HEK293 (cell line): ENCODE measurements around the gene AAK1.

Experiments used
- PRDM1 ChIP-seq: fragments of 450-650 bp; formaldehyde crosslinking; IDR thresholded peaks from 2 replicates; pipeline ENCODE4; 2016; ENCODE audit warnings: missing biosample characterization, missing genetic modification characterization
- ZBTB21 ChIP-seq: fragments of 450-650 bp; formaldehyde crosslinking; IDR thresholded peaks from 2 replicates; pipeline ENCODE4 v1.5.1; 2017; ENCODE audit warnings: missing biosample characterization, missing genetic modification characterization
- ZNF112 ChIP-seq: fragments of 450-650 bp; formaldehyde crosslinking; IDR thresholded peaks from 2 replicates; pipeline ENCODE4 v1.5.0; 2017; ENCODE audit warnings: missing biosample characterization, missing genetic modification characterization
- ZNF140 ChIP-seq: fragments of 450-650 bp; formaldehyde crosslinking; IDR thresholded peaks from 2 replicates; pipeline ENCODE4 v1.5.1; 2016; ENCODE audit warnings: missing biosample characterization, missing genetic modification characterization
- ZNF174 ChIP-seq: fragments of 450-650 bp; formaldehyde crosslinking; IDR thresholded peaks from 2 replicates; pipeline ENCODE4 v1.5.0; 2017; ENCODE audit warnings: missing biosample characterization, mild to moderate bottlenecking, missing genetic modification characterization
- ZNF639 ChIP-seq: fragments of 450-650 bp; formaldehyde crosslinking; IDR thresholded peaks from 2 replicates; pipeline ENCODE4 v1.5.1; 2016; ENCODE audit warnings: missing biosample characterization, missing genetic modification characterization
- TF ChIP-seq, protein P1 (sequence below): fragments of 450-650 bp; formaldehyde crosslinking; IDR thresholded peaks from 2 replicates; pipeline ENCODE4 v1.5.1; 2016; ENCODE audit warnings: missing biosample characterization, missing genetic modification characterization
- TF ChIP-seq, protein P2 (sequence below): fragments of 450-650 bp; formaldehyde crosslinking; IDR thresholded peaks from 2 replicates; pipeline ENCODE4 v1.5.1; 2016; ENCODE audit warnings: missing biosample characterization, missing genetic modification characterization, low read depth

GRCh38 chr2:69465513-69466456 is 177.8 kb downstream of the AAK1 start:
- TF ChIP-seq, protein P1, sequence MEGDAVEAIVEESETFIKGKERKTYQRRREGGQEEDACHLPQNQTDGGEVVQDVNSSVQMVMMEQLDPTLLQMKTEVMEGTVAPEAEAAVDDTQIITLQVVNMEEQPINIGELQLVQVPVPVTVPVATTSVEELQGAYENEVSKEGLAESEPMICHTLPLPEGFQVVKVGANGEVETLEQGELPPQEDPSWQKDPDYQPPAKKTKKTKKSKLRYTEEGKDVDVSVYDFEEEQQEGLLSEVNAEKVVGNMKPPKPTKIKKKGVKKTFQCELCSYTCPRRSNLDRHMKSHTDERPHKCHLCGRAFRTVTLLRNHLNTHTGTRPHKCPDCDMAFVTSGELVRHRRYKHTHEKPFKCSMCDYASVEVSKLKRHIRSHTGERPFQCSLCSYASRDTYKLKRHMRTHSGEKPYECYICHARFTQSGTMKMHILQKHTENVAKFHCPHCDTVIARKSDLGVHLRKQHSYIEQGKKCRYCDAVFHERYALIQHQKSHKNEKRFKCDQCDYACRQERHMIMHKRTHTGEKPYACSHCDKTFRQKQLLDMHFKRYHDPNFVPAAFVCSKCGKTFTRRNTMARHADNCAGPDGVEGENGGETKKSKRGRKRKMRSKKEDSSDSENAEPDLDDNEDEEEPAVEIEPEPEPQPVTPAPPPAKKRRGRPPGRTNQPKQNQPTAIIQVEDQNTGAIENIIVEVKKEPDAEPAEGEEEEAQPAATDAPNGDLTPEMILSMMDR (tag by site-specific recombination), result no peak
- TF ChIP-seq ZNF112 (tag by site-specific recombination) (no peak), ZBTB21 (tag by site-specific recombination) (no peak), ZNF639 (no peak), PRDM1 (tag by site-specific recombination) (no peak), ZNF140 (tag by site-specific recombination) (no peak), ZNF174 (tag by site-specific recombination) (no peak)
- TF ChIP-seq, protein P2, sequence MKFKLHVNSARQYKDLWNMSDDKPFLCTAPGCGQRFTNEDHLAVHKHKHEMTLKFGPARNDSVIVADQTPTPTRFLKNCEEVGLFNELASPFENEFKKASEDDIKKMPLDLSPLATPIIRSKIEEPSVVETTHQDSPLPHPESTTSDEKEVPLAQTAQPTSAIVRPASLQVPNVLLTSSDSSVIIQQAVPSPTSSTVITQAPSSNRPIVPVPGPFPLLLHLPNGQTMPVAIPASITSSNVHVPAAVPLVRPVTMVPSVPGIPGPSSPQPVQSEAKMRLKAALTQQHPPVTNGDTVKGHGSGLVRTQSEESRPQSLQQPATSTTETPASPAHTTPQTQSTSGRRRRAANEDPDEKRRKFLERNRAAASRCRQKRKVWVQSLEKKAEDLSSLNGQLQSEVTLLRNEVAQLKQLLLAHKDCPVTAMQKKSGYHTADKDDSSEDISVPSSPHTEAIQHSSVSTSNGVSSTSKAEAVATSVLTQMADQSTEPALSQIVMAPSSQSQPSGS (tag by site-specific recombination), result no peak
